ENCODE measurements around the gene ADGRB3.

DNA sequence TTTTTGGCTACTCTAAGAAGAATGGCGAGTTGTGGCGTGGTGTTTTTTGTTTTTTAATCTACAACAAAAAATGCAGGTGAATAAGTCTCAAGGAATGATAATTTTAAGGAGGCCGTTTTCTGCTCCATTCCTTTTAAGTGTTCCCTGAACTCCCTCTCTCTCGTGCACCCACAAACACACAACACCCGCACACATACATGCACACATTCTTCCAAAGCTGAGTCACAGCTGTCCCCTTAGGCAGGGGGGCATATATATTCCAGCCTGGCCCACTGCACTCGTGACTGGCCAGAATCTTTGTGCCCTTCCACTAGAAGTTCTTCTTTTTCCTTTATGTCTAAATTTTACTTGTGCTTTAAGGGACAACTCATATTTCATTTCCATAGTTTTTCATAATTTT lies 756.0 kb downstream of the ADGRB3 start:
- TF ChIP-seq, protein P1, sequence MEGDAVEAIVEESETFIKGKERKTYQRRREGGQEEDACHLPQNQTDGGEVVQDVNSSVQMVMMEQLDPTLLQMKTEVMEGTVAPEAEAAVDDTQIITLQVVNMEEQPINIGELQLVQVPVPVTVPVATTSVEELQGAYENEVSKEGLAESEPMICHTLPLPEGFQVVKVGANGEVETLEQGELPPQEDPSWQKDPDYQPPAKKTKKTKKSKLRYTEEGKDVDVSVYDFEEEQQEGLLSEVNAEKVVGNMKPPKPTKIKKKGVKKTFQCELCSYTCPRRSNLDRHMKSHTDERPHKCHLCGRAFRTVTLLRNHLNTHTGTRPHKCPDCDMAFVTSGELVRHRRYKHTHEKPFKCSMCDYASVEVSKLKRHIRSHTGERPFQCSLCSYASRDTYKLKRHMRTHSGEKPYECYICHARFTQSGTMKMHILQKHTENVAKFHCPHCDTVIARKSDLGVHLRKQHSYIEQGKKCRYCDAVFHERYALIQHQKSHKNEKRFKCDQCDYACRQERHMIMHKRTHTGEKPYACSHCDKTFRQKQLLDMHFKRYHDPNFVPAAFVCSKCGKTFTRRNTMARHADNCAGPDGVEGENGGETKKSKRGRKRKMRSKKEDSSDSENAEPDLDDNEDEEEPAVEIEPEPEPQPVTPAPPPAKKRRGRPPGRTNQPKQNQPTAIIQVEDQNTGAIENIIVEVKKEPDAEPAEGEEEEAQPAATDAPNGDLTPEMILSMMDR (IDR thresholded peaks at IDR 0.05 in 8 of 11, conservative IDR thresholded peaks at IDR 0.05 in 3 of 11): no peak
- no peak for TF ChIP-seq POLR2A (IDR thresholded peaks at IDR 0.05)

All from spleen (tissue), 7 donors.